NCI-H748 treated with DMSO at 0.1 percent for 48 hours (cell line): Measurements from ENCODE around the gene AK8.
"Not testable (repeated sequence)": the region's sequence is repeated elsewhere in the genome, so short reads cannot be mapped to it uniquely, and the experiment has no call there.

Source experiments
- DNase-seq: peaks from one replicate; lab custom pipeline; 2025; lab: John Stamatoyannopoulos, UW

The AK8 gene

DNA sequence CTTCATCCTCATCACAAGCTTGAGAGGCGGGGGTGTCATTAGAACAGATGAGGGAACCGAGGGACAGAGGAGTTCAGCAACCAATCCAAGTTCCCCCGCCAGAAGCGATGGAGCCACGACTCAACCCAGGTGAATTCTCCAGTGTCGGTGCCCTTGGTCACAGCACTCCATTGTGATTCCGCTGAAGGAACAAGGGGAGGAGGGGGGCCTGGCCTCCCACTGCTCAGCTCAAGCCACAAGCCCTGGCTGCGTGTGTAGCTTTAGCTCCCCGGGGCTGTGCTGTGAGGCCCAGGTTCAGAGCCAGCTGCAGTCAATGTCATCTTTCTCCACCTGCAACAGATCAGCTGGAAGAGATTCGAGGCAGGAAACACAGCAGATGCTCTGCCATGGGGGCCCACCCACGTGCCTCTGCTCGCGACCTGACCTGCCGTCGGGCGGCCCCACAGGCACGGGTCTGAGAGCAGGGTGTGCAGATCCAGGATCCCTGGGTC lies 135.2 kb downstream of the AK8 start:
- DNase-seq, result no peak

DNA sequence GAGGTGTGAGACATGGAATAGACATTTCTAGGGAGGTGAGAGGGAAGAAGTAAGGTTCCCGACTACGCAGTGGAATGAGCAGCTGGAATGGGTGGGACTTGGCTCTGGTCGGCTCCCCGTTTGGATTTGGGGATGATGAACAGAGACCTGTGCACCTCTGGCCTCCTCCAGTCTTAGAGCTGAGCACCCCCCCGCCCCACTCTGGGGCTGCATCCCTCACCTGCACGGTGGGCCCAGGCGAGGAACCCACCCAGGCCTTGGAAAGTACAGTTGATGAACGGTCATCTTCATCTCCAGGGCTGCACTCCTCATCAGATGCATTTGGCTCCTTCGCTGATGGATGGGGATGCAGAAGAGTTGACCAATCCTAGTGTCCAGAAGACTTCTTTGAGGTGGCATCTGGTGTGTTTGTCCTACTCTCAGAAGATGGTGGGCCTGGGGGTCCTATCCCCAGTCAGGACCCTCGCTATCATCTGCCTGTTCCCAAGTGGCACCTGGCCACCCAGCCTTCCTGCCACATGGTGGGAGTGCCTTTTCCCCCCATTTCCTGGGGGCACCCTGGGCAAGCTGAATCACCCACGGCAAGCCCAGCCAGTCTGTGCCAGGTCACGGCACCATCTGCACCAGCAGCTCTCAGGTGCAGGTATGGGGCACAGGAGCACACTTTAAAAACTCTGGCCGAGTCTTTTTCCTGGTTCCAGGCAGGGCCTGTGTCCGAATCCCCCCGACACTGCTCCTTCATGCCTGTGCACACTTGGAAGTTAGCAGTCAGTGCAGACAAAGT lies 137.4 kb downstream of the AK8 start:
- DNase-seq, result no peak

- no peak for DNase-seq
These were observed 138.3 kb downstream of the AK8 start for GRCh38 chr9:132739710-132740310.

DNA sequence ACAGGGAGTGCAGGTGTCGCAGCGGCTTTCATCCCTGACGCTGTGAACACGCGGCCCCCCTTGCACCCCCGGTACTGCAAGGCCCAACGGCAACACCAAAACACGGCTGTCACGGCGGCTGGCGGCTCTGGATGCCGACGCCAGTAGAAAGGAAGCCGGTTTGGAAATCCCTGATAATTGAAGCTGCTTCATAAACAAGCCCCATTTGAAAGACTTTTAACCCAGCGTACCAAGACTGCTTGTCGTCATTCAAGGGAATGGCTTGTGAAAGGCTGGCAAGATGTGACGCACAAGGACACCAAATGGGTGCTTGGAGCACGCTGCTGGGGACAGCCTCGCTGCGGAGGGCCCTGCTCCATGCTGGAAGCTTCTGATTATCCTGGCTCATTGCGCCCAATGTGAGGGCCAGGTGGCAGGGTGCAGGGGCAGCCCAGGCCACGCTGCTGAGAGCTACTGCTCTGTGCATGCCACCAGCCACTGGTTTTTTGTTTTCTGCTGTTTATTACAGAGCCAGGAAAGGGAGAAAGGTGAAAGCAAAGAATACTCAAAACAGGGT lies 144.7 kb downstream of the AK8 start:
- DNase-seq, result no peak

DNA sequence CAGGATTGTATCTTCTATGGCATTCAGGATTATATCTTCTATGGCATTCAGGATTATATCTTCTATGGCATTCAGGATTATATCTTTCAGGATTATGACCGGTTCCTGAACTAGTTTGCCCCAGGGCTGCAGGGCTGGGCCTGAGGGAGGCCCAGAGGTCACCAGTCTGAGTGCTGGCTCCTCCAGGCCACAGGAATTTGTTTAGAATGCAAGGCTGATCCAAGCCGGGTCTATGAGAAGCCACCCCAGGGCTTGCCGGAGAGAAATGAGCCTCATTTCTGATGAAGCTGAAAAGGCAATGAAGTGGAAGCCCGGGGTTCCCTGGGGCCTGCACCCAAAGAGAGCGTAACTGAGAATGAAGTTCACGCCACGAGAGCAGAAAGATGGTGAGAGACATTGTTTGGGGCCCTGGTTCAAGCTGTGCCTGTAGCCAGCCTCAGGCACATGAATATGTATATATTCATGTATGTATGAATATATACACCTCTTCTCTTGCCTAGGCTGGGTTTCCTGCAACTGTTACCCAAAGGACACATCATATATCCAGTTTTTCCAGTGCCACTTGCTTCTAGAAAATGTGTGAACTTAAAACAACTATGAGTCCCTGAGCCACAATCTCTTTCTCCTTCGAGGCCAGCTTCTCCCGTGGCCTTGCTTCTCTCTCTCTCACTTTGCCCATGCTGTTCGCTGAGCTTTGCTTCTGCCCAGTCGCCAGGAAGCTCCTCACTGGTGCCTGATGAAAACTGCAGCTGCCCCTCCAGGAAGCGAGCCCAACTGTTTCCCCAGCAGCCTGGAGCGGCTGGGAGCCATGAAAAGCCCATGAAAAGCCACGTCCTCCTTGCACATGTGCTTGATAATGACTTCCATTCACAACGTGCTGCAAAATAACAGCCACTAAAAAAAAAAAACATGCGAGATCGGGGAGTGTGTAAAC lies 145.5 kb downstream of the AK8 start:
- DNase-seq, result no peak

- DNase-seq, result no peak
These were observed 146.9 kb downstream of the AK8 start for GRCh38 chr9:132731230-132731629.

DNA sequence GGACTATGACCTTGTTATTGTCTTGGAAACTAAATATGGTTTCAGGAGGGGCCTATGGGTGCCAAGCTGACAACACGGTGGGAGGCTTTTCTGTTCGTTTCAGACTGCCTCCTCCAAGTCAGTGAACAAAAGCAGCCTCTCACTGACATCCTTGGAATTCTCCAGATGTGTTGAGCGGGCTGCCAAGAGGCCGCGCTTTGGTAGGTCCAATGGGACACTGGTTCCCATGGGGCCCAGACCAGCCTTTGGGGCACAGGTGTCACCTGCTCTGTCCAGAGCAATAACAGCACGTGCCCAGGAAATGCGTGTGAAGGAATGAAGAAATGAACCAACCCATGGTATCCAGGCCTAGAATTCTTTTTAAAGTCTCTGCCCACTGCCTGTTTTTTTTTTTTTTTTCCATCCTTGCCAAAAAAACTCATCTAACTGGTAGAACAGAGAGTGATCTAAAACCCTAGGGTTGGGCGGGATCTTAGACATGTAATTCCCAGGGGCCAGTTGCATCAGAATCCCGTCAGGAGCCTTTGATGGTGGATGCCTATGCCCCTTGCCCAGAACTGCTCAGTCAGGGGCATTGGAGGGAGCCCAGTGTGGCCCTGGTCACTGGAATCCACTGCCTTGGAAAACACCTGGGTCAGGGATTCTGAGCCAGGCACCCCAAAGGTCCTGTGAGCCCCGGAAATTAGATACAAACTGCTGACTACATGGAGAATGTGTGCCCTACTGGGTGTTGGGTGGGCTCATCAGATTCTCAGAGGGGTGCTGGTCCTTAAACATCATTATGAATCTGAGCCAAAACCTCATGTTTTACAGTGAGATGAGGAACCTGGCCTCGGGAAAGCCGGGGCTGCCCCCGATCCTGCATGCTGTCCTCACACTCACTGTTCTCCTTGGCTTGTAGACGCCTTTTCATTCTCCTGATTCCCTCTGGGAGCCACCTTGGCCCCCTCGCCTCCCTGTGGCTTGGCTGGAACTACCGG lies 147.7 kb downstream of the AK8 start:
- DNase-seq, result no peak

DNA sequence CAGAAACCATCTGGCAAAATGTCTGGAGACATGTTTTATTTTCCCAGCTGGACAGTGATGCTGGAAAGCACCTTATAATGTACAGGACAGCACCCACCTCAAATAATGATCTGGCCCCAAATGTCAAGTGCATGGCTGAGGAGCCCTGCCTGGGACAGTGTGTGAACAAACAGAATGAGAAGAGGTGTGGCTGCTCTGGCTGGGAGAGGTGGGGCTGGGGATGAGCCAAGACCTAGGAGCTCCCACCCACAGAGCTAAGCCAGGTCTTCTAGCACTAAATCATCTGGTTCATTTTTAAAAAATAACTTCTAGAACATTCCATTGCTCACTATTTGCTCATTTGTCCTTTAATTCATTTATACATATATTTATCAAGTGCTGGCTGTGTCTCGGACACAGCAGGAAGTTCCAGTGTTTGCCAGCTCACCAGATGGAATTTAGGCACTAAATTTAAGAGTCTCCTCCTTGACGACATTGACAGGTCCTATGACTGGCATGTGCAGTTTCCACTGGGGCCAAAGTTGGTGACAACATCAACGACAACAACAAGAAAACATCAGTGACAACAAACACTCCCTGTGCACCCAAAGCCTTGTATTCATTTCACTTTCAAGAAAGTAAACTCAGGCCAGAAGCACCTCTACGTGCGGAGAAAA lies 148.7 kb downstream of the AK8 start:
- no peak for DNase-seq

- DNase-seq, result no peak
These were observed 149.6 kb downstream of the AK8 start for GRCh38 chr9:132728497-132728896.

DNA sequence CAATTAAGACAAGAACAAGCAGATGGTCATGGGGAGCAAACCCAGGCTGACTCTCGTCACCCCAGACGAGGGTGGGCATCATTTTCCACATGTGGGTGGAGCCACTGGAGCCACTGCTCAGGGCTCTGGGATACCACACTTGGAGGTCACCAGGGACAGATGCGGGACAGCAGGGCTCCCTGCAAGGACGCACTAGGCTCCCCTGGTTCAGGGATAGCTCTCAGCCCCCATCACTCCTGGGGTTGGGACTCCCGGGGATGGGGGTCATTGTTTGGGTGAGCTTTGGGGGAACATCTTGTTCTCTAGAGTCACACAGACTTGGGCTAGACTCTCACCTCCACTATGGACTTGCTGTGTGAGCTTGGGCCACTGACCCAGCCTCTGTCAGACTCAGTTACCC lies 150.0 kb downstream of the AK8 start:
- DNase-seq, result no peak

- no peak for DNase-seq
These were observed 151.4 kb downstream of the AK8 start for GRCh38 chr9:132726576-132727130.

- no peak for DNase-seq
These were observed 152.8 kb downstream of the AK8 start for GRCh38 chr9:132725306-132725705.

GRCh38 chr9:132723809-132724208 lies 154.3 kb downstream of the AK8 start:
- DNase-seq, result no peak

- DNase-seq, result no peak
These were observed 155.5 kb downstream of the AK8 start for GRCh38 chr9:132722564-132723065.

DNA sequence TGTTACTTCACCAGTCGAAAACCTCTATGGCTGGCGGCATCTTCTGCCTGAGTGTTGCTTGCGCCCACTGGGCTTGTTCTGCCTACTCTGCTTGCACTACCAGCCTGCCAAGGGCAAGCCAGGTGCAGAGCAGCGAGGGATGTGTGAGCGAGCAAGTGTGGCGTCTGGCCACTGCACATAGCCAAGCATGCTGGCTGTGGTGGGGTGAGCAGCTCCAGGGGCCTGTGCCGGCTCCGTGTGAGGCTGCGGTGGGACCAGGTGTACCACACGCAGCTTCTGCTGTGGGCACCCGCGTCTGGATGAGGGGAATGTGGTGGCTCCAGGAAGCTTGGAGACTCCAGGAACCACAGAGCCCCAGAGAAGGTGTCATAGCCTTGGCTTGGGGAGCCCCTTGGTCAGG lies 156.4 kb downstream of the AK8 start:
- DNase-seq, result no peak

- not testable (repeated sequence) for DNase-seq
These were observed 159.6 kb downstream of the AK8 start for GRCh38 chr9:132718381-132718928.

DNA sequence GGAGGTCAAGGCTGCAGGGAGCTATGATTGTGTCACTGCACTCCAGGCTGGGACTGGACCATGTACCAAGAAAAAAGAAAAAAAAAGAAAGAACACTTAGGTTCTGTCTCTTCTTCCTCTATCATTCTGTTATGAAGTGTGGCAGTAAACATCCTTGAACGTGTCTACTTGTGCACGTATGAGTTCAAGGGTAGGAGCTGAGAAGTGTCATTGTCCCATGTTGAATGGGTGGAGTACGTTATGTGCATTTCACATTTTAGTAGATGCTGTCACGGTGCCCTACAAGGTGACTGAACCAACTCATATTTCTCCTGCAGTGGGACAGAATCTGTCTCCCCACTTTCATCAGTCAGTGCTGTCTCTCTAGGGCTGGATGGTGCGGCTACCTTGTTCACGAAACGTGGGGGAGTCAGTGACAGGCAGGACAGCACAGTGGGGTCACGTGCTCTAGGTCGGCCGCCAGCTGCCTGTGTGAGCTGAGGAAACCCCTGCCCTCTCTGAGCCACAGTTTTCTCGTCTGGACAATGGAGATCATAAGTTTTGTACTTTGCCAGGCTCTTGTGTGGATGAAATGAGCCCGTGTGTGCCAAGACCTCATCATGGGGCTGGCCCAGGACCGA lies 160.6 kb downstream of the AK8 start:
- no peak for DNase-seq

DNA sequence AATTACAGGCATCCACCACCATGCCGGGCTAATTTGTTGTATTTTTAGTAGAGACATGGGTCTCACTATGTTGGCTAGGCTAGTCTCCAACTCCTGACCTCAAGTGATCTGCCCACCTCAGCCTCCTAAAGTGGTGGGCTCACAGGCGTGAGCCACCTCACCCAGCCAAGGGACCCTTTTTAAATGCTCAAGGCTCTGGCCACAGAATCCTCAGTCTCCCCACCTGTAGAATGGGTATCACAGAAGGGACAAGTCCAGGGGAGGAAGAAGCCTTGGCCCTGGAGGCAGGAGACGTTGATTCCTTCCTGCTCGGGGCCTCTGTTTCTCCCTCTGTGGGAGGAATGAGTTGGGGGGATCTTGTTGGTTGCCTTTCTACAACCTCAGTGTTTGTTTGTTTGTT lies 162.1 kb downstream of the AK8 start:
- no peak for DNase-seq

DNA sequence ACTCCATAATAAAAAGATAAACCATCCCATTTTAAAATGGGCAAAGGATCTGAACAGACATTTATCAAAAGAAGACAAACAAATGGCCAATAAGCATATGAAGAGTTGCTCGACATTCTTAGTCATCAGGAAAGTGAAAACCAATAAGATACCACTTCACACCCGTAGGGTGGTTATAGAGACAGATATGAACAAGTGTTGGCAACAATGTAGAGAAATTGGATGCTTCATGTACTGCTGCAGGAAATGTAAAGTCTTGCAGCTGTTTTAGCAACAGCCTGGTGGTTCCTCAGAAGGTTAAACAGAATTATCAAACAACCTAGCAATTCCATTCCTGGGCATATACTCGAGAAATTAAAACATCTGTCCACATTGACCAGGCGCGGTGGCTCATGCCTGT lies 165.3 kb downstream of the AK8 start:
- no peak for DNase-seq
